Heart left ventricle (tissue), 13 donors: ENCODE results near the gene AGER.
"Not testable (repeated sequence)": the region's sequence is repeated elsewhere in the genome, so short reads cannot be mapped to it uniquely, and the experiment has no call there.

Source experiments
- POLR2A ChIP-seq, 2 donors: fragments of 450-650 bp; IDR thresholded peaks; one replicate each; pipeline ENCODE4 v1.6.1; 2017; ENCODE audit warnings: antibody characterized with exemption in 2 of 2, mild to moderate bottlenecking in 2 of 2, moderate library complexity in 2 of 2
- TF ChIP-seq, protein P1 (sequence below), 12 donors: fragments of 200-600 bp; sonication (generic) in 4 of 12; IDR thresholded peaks; one replicate each; pipeline versions ENCODE4 v1.5.0 to v1.8.0; 2018 to 2022; ENCODE audit warnings: antibody characterized with exemption in 12 of 12, mild to moderate bottlenecking in 5 of 12
- donor health status: ischemic (EF 13 %, LVEDD 7.1; RV severe dilation, severe dysfunction).
- donor health status: DM: no; HTN: yes; CAD: no.
- donor health status: DM: no; HTN: no; CAD: no.
- donor health status: ischemic (EF 25% LVEDD 6.9; RV normal size, moderate dysfunction).
- donor health status: ischemic (EF 25% LVEDD 5.7; RV mildly dilated, moderate dysfunction).
- donor health status: ischemic (EF 35%, LVEDD 5.7; RV mildly dilated, moderate dysfunction).
- donor health status: nonischemic (EF 11% LVEDD 7.7; RV severe dilation, severe dysfunction).
- donor health status: DM: yes; HTN: yes; CAD: no.
- donor health status: PGD.
- donor health status: ischemic (EF 29% LVEDD 5.4; RV normal size, mild dysfunction).
- donor health status: nonischemic (EF 23%, LVEDD 6.1; RV moderate dilation, normal function).

DNA sequence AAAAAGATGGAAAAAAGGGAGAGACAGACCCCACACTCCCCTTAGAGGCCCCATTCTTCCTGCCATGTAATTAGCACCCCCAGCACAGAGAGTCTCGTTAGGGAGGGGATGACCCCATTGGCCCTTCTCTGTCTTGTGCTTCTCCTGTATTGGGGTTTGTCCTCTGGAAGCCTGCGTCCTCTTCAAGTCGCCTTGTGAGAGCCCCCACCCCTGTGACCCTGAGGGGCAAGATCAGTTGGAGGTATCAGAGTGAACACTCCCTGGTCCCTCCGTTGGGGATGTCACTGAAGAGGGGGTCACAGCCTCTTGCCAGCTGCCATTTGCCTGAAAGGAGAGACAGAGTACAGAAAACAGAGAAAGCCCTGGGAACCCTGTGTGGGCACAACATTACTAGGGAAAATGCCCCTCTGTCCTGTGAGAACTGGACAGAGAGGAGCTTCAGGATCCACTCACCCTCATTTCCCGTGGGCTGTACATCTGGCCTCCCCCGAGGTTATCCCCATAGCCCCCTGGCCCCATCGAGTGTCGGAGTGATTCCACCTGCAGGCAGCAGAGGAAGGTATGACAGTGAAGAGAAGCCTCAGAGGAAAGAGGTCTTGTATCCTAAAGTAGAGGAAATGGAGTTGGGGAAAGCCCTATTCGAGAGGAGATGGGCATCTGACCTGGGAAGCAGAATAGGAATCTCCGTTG lies 2.2 kb upstream of the AGER start:
- TF ChIP-seq, protein P1, sequence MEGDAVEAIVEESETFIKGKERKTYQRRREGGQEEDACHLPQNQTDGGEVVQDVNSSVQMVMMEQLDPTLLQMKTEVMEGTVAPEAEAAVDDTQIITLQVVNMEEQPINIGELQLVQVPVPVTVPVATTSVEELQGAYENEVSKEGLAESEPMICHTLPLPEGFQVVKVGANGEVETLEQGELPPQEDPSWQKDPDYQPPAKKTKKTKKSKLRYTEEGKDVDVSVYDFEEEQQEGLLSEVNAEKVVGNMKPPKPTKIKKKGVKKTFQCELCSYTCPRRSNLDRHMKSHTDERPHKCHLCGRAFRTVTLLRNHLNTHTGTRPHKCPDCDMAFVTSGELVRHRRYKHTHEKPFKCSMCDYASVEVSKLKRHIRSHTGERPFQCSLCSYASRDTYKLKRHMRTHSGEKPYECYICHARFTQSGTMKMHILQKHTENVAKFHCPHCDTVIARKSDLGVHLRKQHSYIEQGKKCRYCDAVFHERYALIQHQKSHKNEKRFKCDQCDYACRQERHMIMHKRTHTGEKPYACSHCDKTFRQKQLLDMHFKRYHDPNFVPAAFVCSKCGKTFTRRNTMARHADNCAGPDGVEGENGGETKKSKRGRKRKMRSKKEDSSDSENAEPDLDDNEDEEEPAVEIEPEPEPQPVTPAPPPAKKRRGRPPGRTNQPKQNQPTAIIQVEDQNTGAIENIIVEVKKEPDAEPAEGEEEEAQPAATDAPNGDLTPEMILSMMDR (IDR thresholded peaks at IDR 0.05): not testable (repeated sequence)
- TF ChIP-seq POLR2A (IDR thresholded peaks at IDR 0.05): not testable (repeated sequence)
